Endometrium (tissue), 2 donors: ENCODE measurements around the gene NPAS2.

ENCODE experiments used
- FAIRE-seq: peaks from 2 replicates; lab custom pipeline; 2012; peaks lifted over from hg19 to GRCh38; lab: Jason Lieb, UNC
- donor health status: control.
- donor health status: control.

Gene NPAS2

DNA sequence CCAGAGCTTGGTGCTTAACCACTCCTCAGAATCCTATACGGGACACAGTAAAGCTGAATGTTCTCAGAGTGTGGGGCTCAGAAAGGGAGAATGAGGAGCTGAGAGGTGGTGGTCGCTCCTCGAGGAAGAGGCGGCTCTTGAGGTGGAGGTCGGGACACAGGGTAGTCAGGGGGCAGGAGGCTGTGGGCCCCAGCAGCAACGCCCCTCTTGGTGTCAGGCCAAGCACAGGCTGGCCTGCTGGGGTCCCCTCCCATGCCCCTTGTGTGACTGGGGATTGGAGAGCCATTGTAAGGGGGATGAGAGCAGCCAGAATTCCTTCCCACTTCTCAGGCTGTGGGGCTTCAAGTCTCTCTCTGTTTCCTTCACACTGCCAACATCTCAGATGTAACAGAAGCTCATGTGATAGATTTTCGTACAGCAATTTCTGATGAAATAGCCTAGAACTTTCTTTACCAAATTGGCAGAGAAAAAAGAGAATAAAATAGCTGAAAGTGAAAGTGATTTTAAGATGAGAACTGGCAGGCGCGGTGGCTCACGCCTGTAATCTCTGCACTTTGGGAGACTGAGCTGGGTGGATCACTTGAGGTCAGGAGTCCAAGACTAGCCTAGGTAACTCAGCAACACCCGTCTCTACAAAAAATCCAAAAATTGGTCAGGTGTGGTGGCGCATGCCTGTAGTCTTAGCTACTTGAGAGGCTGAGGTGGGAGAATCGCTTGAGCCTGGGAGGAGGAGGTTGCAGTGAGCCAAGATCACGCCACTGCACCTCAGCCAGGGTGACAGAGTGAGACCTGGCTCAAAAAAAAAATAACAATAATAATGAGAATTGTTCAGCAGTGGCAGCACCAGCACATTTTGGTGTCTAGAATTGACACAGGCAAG lies 121.1 kb downstream of the NPAS2 start:
- FAIRE-seq: no peak

- FAIRE-seq: no peak
Observed at GRCh38 chr2:100941646-100942240, 121.8 kb downstream of the NPAS2 start.

DNA sequence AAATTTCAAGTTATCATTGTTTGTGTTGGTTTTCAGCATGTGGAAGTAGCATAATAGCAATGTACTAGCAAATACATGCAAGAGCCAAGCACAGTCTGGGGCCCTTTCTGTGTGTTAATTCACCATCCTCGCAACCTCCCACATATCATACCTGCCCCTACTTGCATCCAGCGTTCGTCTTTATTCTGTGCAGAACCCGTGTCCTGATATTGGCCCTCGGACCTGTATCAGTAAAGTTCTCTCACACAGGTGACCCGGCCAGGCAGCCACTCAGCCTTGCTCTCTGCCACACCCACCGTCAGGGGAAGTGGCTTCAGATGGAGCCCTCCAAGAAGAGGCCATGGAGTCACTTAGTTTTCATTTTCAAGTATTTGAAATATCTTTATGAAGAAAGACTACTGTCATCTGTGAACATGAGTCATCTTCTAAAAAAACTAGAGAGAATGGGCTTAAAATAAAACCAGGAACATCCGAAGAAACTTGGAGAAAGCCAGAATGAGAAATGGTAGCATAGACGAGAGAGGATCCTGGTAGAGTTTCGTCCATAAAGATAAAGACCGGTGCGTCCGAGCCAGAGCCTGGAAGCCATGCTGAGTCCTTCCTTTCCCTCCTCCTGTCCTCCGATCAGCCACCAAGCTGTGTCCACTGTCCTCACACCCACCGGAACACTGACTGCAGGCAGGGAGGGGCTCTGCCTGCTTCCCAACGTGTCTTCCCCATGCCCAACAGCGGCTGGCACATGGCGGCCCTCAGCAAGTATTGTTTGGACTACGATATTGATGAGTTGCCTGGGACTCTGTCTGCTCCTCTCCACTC lies 124.9 kb downstream of the NPAS2 start:
- no peak for FAIRE-seq

DNA sequence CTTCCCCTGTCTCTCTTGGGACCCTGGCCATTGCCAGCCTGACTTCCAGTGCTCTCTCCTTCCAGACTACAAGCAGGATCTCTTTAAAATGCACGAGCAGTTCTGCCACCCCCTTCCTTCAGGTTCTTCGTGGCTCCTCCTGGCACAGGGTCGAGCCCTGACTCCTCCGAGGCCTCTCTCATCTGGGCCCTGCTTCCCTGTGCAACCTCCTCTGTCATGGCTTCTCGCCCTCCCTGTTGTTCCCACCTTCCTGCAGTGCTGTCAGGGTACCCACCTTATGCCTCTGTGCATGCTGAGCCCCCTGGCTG lies 125.4 kb downstream of the NPAS2 start:
- FAIRE-seq: no peak

- no peak for FAIRE-seq
Observed at GRCh38 chr2:100945930-100946607, 126.1 kb downstream of the NPAS2 start.

- FAIRE-seq: no peak
Observed at GRCh38 chr2:100948942-100949811, 129.2 kb downstream of the NPAS2 start.

GRCh38 chr2:100952512-100952911 lies 132.6 kb downstream of the NPAS2 start:
- FAIRE-seq: no peak

GRCh38 chr2:100953406-100954043 lies 133.6 kb downstream of the NPAS2 start:
- FAIRE-seq: no peak

GRCh38 chr2:100954044-100954420 lies 134.1 kb downstream of the NPAS2 start:
- FAIRE-seq: no peak

DNA sequence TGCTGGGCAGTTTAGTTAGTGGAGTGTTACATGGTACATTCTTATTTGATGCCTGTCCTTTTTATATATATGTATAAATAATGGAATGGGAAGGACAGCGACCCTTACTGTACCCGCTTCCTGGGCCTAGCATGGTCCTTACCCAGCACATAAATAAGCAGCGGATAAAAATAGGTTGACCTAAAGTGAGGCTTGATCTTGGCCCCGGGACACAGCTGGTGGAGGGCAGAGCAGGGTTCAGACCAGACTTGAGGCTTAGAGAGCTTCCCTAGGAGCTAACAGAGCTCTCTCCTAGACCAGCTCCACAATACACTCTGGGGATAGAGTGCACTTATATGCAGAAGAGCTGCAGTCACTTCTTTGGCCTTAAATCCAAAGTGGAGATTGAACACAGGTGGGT lies 135.3 kb downstream of the NPAS2 start:
- no peak for FAIRE-seq

DNA sequence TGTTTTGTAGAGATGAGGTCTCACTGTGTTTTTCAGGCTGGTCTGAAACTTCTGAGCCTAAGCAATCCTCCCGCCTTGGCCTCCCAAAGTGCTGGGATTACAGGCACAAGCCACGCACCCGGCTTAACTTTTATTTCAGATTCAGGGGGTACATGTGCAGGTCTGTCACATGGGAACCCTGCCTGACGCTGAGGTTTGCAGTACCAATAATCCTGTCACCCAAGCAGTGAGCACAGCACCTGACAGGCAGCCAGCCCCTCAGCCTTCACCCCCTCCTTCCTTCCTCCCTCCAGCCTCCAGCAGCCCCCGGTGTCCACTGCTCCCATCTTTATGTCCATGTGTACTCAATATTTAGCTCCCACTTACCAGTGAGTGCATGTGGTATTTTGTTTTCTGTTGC lies 136.1 kb downstream of the NPAS2 start:
- no peak for FAIRE-seq

DNA sequence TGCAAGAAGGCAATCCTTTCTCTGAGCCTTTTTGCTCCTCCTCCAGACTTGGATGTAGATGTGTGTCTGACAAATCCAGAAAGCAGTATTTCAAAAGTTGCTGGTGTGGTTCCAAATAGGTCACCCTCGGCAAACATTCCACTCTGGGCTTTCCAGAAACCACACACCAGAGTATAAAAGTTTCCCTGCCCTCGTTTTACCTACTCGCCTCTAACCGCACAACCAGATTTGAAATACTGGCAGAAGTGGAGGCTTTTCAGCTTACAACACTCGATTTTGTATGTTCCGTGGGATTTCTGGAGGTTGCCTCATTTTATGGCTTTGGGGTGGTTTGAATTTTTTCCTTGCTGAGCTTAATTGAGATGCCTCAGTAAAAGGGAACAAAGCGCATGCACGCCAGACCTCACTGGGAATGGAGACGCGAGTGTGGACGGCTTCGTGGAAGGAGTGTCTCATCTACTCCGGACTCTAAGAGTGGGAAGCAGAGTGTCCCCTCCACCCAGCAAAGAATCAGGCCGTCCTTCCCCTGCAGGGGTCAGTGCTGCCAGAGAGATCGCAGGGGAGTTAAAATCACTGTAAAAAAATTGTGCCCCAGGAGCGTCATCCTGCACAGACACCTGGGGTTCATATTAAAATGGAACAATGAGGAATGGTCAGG lies 138.2 kb downstream of the NPAS2 start:
- no peak for FAIRE-seq

GRCh38 chr2:100959225-100959880 lies 139.4 kb downstream of the NPAS2 start:
- FAIRE-seq: no peak

DNA sequence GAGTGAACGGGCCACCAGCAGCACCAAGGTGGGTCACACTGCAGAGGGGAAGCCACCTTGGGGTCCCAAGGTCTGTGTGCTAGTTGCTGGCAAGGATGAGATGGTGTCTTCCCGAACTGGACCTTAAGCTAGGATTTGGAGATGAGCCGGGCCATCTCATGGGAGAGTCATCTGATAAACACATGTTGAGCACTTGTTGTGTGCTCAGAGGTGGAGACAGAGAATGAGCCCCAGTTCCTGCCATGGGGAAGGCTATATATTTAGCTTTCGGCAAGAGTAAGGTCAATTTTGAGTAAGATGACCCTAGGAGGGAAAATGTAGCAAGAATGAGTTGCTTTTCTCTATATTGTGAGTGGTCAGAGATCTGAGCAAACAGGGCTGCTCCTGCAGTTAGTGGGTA lies 140.7 kb downstream of the NPAS2 start:
- no peak for FAIRE-seq

DNA sequence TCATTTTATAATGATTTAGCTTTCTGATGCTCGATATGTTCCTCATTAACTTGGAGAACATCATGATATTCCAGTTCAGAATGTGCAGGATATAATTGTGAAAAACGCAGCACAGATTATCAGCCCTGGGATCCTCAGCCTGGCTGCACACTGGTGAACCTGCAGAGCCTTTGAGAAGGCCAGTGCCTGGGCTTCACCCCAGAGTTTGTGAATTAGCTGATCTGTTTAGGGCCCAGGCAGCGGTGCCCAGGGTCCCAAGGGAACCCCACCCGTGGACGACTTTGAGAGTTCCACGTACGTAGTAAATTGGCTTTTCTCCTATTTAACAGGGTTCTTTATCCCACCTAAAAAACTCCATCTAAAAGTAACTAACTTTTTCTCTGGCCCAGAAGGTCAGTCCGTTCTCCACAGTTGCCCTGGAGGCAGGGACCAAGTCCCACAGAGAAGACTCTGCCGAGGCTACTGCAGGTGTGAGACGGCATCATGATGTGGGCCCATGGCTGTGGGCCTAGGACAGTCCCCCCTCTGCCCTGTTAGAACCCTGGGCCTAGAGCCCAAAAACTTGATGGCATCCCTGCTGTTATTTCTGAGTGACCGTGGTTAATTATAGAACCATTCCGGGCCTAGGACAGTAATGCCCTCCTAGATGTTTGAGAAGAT lies 142.6 kb downstream of the NPAS2 start:
- FAIRE-seq: no peak

- no peak for FAIRE-seq
Observed at GRCh38 chr2:100963026-100963375, 143.1 kb downstream of the NPAS2 start.

DNA sequence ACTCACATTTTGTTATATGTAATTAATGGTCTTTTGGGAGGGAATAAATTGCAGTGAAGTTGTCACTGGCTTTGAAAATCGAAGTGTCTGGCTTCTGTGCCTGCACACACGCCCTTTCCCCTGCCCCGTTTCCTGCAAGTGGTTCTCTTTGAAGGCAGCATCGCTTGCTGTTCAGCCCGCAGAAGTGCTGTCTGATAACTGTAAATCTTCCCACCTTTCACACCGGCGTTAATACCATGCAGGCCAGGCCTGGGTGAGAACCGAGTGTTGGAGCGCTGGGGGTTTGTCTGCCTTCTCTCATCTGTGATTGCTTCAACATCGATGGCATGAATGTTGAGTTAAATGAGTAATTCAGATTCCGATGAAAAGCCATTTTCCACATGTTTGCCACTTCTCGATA lies 144.3 kb downstream of the NPAS2 start:
- no peak for FAIRE-seq

GRCh38 chr2:100964681-100965169 lies 144.8 kb downstream of the NPAS2 start:
- no peak for FAIRE-seq

DNA sequence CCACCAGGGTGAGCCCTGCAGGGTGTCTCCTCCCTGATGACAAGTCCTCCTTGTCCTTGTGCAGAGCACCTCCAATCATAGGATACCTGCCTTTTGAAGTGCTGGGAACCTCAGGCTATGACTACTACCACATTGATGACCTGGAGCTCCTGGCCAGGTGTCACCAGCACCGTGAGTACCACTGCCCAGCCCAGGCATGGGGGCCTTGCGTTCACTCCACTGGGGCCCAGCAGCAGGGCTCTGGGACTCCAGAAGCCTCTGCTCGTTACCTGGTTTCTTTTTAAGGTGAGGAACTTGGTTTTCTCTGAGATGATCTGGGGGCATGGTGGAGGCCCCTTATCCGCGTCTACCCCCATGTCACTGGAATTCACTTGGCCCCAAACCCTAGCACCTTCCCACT lies 145.7 kb downstream of the NPAS2 start:
- FAIRE-seq: no peak
